Activated gamma-delta T cell treated with anti-CD3 and anti-CD28 coated beads, Interleukin-2, amount 50 U/mL, for 16 hours (primary cell): Measurements from ENCODE around the gene XRCC3.
"Not testable (repeated sequence)": the region's sequence is repeated elsewhere in the genome, so short reads cannot be mapped to it uniquely, and the experiment has no call there.

Experiments used
- DNase-seq: peaks from one replicate; pipeline ENCODE4 v3.0.0-alpha.2; 2020; ENCODE audit warnings: low read depth

Gene XRCC3

DNA sequence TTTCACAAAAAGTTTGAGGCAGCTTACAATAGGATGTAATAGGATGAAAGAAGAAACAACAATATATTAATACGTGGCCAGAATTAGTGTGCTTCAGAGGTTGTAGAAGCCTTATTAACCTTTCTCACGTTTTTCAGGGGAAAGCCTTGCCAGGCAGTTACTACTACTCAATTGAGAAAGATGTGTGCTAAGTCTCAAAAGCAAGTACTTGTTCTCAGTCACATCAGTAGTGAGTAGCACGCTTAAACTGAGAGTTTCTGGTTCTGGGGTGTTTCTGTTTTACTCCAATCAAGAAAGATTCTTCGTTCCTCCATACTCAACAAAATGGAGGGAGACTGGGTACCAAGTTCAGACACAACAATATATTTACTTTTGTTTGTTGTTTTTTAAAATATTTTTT lies 47.6 kb downstream of the XRCC3 start:
- no peak for DNase-seq

DNA sequence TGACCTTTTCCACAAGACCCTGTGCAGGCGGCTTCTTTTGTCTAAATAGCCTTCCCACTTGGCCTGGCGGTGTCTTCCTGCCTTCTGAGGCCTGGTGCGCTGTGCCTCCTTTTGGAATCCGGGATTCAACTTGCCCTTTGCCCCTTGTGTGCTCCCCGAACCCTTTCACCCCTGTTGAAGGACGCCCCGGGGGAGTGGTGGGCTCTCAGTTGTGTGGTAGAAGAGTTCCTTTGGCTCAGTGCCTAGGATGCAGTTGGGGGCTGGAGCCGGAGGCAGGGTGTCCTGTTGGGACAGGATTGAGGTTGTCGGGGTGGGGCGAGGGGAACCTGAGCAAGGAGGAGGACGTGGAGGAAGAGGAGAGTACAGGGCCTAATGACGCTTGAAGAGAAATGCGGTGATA lies 51.7 kb downstream of the XRCC3 start:
- no peak for DNase-seq

DNA sequence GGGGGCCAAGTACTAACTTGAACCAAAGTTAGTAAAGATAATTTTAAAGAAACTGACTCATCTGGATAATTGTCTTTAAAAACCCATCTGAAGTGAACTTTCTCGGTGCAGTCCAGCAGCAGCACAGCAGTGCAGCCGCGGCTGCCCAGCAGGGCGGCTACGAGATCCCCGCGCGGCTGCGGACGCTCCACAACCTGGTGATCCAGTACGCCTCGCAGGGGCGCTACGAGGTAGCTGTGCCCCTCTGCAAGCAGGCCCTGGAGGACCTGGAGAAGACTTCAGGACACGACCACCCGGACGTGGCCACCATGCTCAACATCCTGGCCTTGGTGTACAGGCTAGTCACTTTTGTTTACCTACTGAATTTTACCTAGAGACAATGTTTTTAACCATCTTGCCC lies 52.7 kb downstream of the XRCC3 start:
- DNase-seq = no peak

DNA sequence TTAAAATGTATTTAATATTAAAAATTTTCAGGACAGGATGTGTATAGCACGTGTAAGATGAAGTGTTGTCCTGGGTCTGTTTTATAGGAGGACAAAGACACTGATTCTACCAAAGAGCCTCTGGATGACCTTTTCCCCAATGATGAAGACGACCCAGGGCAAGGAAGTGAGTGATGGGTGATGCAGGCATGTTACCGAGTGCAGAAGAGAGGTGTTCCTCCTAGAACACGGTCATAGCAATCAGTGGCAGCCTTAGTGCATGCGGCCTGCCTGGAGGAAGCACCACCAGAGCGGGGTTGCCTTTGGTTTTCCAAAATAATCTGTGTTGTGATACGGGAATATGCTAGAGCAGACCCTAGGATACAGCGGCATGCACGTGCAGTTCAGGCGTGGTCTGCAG lies 53.2 kb downstream of the XRCC3 start:
- no peak for DNase-seq

DNA sequence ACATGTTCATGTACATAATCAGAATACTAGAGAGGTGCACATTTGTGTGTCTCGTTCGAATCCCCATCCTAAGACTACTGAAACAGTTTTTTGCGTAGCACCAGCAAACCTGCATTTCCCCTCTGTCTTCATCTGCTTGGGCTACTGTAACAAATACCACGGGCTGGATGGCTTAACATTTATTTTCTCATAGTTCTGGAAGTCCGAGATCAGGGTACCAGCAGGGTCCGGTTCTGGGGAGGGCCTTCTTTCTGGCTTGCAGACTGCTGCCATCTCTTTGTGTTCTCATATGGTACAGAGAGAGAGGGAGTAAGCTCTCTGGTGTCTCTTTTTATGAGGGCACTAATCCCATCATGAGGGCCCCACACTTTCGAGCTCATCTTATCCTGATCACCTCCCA lies 55.6 kb downstream of the XRCC3 start:
- DNase-seq = no peak

DNA sequence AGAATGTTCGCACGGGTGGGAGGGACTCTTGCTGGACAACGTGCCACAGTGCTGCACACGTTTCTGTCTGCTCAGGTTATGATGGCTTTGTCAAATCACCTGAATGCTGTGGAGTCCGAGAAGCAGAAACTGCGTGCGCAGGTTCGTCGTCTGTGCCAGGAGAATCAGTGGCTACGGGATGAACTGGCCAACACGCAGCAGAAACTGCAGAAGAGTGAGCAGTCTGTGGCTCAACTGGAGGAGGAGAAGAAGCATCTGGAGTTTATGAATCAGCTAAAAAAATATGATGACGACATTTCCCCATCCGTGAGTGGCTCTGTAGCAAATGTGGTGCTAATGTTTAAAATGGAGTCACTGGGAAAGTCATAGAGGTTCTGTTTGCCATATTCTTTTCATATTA lies 57.8 kb downstream of the XRCC3 start:
- no peak for DNase-seq

DNA sequence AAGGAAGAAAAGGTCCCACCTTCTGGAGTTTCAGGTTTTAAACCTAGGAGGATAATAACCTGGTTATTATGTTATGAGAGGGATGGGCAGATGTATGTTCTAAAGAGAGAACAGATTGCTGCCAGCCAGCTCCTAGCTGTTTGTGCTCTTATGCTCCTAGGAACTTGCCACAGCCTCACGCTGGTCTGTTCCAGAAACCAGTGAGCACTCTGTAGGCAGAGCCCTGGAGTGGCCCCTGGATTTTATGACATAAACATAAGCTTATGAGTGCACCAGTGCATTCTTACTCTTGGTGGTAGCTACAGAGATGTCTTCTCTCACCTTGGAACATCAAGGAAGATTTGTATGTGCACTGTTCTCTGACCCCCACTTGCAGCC lies 58.5 kb downstream of the XRCC3 start:
- DNase-seq = no peak

DNA sequence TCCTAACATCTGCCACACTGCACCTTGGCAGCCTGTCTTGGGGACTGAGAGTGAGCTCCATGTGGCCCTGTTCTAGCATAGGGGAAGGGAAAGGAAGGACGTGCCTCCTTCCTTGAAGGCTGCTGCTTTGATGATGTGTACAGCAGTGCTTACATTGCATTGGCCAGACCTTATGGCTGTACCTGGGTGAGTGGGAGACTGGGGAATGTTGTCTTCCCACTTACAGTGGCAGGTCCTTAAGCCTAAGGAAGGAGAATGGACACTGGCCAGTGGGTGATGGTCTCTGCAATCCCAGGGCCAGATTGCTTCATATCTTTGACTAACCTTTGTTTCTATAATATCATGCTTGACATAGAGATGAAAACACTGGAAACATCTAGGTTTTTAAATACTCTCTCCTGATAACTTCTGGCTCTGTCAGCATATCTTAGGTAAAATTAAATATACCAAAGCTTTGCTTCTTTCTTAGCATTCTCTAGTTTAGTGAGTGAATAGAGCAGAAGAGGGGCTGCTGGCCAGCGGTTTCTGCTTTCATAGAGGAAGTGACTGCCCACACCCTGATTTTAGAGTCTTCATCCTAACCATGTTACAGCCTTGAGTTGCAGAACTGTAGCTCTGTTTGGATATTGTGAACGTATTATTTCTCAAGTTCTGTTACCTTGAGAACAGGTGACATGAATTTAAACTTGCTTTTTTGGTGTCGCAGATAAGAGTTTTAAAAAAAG lies 59.1 kb downstream of the XRCC3 start:
- DNase-seq = no peak

DNA sequence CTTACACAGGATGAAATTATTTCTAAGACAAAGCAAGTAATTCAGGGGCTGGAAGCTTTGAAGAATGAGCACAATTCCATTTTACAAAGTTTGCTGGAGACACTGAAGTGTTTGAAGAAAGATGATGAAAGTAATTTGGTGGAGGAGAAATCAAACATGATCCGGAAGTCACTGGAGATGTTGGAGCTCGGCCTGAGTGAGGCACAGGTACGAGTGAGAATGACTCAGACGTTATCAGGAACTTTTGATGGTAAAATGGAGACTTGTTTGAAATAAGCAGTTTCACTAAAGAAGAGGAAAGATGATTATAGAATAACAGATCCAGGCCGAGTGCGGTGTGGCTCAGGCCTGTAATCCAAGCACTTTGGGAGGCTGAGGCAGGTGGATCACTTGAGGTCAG lies 60.6 kb downstream of the XRCC3 start:
- DNase-seq = no peak

DNA sequence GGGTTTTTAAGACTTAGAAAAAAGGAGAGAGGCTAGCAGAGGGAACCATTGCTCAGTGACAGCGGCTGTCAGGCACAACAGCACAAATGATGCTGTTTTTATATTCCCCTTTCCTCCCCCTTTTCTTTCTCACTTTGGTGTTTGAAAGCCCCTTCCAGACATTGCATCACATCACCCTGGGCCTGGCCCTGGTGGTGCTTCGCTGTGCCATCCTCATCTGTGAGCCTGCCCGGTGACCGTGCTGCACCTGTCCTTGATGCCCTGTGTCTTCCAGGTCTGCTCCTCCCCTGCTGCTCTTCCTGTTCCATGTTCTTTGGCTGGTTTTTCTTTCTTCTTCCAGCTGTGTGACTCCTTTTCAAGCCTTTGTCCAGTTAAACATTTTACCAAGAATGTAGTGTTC lies 61.4 kb downstream of the XRCC3 start:
- DNase-seq = no peak

DNA sequence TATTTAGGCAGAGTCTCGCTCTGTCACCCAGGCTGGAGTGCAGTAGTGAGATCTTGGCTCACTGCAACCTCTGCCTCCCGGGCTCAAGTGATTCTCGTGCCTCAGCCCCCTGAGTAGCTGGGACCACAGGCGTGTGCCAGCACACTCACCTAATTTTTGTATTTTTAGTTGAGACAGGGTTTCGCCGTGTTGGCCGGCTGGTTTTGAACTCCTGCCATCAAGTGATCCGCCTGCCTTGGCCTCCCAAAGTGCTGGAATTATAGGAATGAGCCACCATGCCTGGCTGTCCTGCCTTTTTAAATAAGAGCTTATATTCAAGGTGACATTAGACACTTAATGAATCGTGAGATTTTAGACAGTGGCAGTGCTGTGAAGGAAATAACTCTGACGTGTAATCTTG lies 61.9 kb downstream of the XRCC3 start:
- DNase-seq = not testable (repeated sequence)

DNA sequence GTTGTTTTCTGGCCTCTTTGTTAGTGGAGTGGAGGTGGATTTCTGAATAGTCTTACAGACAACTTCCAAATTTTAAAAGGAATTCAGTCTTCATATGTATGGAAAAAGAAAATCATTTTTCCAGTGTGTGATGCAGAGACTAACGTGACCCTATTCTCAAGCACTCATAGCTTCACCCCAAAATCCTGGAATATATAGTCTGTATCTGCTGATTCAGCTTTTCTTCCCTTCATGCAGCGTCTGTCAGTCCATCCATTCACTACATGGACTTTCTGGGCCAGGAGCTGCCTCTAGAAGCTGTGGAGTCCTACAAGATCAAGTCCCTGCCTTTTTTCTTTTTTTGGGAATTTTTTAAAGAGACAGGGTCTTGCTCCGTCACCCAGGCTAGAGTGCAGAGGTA lies 62.4 kb downstream of the XRCC3 start:
- DNase-seq = no peak

DNA sequence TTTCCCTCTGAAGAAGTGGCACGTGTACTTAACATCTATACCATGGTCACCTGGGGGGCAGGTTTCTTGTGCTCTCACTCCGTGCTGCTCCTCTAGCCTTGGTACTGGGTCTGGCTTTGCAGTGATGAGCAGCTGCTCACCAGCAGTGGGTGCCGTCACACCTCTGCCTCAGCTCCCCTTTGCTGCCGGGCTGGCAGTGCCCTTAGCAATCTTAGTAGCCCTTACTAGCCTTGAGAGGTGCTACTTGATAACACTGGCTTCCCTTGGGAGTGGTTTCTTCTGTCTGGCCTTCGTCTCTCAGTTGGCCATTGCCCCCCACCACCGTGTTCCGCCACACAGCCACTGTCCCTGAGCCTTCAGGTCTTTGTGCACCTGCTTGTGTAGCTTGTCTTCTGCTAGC lies 63.7 kb downstream of the XRCC3 start:
- DNase-seq = no peak

DNA sequence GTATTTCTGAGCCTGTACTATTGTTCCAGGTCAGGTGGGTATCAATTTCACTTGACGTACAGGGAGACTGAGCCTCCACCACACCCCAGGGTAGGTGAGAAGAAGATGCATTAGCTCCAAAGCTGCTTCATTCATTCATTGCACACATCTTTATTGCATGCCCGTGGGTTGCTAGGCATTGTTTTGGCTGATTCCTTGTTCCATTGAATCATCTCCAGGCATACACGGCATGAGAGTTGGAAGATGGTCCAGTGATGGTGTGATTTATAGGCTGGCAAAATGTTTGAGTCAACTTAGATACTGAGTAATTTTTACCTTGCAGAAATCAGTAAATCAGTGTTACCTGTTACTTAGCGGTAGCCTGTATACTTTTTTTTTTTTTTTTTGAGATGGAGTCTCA lies 65.0 kb downstream of the XRCC3 start:
- no peak for DNase-seq

DNA sequence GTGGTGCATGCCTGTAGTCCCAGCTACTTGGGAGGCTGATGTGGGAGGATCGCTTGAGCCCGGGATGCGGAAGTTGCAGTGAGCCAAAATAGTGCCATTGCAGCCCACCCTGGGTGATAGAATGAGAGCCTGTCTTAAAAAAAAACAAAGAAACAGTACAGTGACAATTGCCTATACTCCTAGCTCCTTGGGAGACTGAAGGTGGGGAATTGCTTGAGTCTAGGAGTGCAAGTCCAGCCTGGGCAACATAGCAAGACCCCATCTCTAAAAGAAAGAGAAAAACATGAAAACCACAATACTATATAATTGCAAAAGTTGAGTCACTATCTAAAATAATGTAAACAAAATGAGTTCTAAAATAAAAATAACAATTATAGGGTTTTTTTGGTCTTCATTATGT lies 66.2 kb downstream of the XRCC3 start:
- DNase-seq = no peak
